Common myeloid progenitor, CD34-positive (primary cell): ENCODE data around the gene SLX4IP.

Experiments
- CTCF ChIA-PET: fragments of 350-600 bp; sonication (Branson Sonifier 250); formaldehyde crosslinking; loops from one replicate; lab custom pipeline; 2021; ENCODE audit warnings: antibody characterized with exemption; lab: Charles Lee
- POLR2A ChIA-PET: fragments of 350-600 bp; sonication (Branson Sonifier 250); formaldehyde crosslinking; loops from one replicate; lab custom pipeline; 2021; ENCODE audit warnings: antibody characterized with exemption; lab: Charles Lee
- DNase-seq, 3 donors: peaks; one replicate each; pipeline versions ENCODE4 v3.0.0 to v3.0.0-alpha.2; 2013
- H3K27ac ChIP-seq, 2 experiments: 1 replicate in 1 of 2; 2 replicates in 1 of 2; pipeline ENCODE4 v1.7.0; 2013; ENCODE audit warnings: inconsistent platforms in 2 of 2, low read length in 2 of 2, mild to moderate bottlenecking in 2 of 2, low read depth in 1 of 2, moderate library complexity in 1 of 2; ENCODE audit not compliant: severe bottlenecking in 2 of 2, insufficient read depth in 1 of 2, poor library complexity in 1 of 2
- H3K27me3 ChIP-seq, 5 experiments: replicated peaks in 2 of 5; 1 replicate in 3 of 5; 2 replicates in 2 of 5; pipeline versions ENCODE4 v1.6.1 to v1.7.0; 2013; ENCODE audit warnings: low read length in 4 of 5, mild to moderate bottlenecking in 2 of 5, moderate library complexity in 2 of 5, inconsistent platforms in 1 of 5; ENCODE audit not compliant: insufficient read depth in 5 of 5, control insufficient read depth in 4 of 5
- H3K36me3 ChIP-seq, 4 experiments: 1 replicate in 2 of 4; 2 replicates in 2 of 4; pipeline versions ENCODE4 v1.6.1 to v1.7.0; 2013; ENCODE audit warnings: low read length in 3 of 4, control low read depth in 1 of 4, mild to moderate bottlenecking in 1 of 4; ENCODE audit not compliant: control insufficient read depth in 4 of 4, insufficient read depth in 4 of 4
- H3K4me1 ChIP-seq, 4 experiments: 1 replicate in 3 of 4; 2 replicates in 1 of 4; pipeline versions ENCODE4 v1.6.1 to v1.7.1; 2013; ENCODE audit warnings: low read length in 3 of 4, mild to moderate bottlenecking in 3 of 4, control low read depth in 1 of 4, inconsistent platforms in 1 of 4, moderate library complexity in 1 of 4; ENCODE audit not compliant: control insufficient read depth in 4 of 4, insufficient read depth in 4 of 4; ENCODE audit errors: control extremely low read depth in 1 of 4
- H3K4me3 ChIP-seq, 7 experiments: 1 replicate in 4 of 7; 2 replicates in 3 of 7; pipeline versions ENCODE4 v1.5.1 to v1.7.0; 2013; ENCODE audit warnings: mild to moderate bottlenecking in 7 of 7, low read length in 6 of 7, moderate library complexity in 6 of 7, inconsistent platforms in 2 of 7, low read depth in 2 of 7, control low read depth in 1 of 7; ENCODE audit not compliant: insufficient read depth in 4 of 7, control insufficient read depth in 1 of 7; ENCODE audit errors: extremely low read depth in 1 of 7
- H3K9me3 ChIP-seq, 5 experiments: 1 replicate in 4 of 5; 2 replicates in 1 of 5; pipeline versions ENCODE4 v1.6.1 to v1.7.1; 2013; ENCODE audit warnings: low read length in 4 of 5, mild to moderate bottlenecking in 2 of 5, inconsistent platforms in 1 of 5, low read depth in 1 of 5, moderate library complexity in 1 of 5; ENCODE audit not compliant: control insufficient read depth in 4 of 5, insufficient read depth in 2 of 5; ENCODE audit errors: control extremely low read depth in 1 of 5
- WGBS: methylation state at CpG from one replicate; pipeline ENCODE4 v1.1.5; 2013; ENCODE audit not compliant: insufficient coverage; 5-methylcytosine and 5-hydroxymethylcytosine counted together

SLX4IP gene

DNA sequence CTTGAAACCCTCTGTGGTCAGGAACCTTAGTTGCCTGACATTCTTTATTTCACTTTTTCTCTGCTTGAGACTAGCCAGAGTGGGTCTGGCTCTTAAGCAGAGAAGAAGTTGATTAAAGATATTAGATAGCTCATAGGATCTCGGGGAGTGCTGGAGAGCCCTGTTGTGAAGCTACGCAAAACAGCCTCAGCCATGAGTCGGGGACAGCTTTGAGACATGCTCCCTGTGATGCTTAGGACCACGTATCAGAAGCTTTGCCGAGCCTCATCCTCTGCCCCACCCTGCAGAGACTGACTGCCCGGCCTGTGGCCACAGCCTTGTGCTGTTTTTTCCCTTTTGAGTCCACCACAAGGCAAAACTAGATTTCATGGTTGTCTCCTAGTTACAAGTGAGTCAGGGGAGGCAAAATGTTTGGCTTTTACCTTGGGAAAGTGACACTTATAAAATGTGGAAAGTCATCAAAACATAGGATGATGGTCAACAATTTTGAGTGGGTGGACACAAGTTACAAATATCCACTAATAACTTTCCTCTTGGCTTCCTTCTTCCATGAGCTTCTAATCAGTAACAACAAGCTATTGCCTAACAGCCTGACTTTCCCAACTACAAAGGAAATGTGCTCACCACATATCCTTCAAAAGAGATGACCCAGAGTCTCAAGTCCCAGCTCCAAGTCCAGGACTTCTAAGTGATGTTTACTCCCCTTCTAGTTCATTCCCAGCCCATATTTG lies 130.3 kb downstream of the SLX4IP start:
- no peak overlapping the region for H3K4me3 ChIP-seq
- H3K36me3 ChIP-seq: peaks cover 0 to 15% (median 12%) of the 10 kb centered on the region in 4 experiments
- peaks cover 0 to 20% (median 2%) of the 10 kb centered on the region in 4 experiments for H3K4me1 ChIP-seq
- peaks cover 0 to 7% (median 0%) of the 10 kb centered on the region in 5 experiments for H3K9me3 ChIP-seq
- no peak overlapping the region for H3K27ac ChIP-seq
- no peak for DNase-seq
- H3K27me3 ChIP-seq: no peaks in the 10 kb centered on the region
- WGBS: 98% methylated on average over 5 of the region's 6 CpGs
- POLR2A ChIA-PET: no interaction called here
- CTCF ChIA-PET: interaction anchor here (0.9 kb wide), 1 partner anchor 14 kb away, joined by 3 read pairs; no protein-coding TSS in a partner anchor

DNA sequence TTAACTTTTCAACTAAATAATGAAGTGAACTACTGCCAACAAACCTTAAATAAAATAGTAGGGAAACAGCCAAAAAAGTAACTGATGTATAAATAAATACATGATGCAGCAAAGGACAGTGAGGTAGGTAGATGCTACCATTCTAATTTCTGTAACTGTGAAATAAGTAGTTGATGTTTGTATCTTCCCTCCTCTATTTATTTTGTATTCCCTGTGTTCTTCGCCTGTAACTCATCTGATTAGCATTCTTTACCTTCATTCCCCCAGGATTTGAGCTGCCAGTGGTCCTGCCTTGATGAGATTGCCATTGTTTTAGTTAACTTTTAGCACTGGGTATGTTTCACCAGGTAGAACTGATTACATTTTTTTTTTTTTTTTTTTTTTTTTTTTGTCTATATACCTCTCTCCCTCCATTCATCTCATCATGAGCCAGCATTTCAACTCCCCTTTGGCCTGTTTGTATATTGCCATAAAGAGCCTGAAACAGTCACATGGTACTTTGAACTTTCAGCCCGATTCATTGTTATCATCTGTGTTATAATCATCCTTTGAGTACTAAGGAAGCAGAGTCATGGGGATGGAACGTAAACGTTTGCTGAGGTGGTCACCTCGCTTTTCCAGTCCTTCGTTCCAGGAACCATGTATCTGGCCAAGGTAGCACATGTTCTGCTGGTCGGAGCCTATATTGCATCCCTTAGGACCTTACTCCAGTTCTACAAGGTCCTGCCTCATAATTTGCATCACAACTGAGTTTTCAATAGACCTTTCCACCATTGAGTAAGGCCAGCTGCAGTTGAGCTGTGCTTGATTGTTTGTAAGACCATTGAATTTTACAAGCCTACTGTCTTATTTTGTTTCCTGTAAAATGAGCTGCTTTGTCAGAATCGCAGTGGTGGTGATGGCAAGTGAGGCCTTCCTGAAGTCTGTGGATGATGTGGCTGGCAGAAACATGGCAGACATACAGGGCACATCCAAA lies 131.1 kb downstream of the SLX4IP start:
- H3K27me3 ChIP-seq: no peaks in the 10 kb centered on the region
- H3K4me1 ChIP-seq: peaks cover 0 to 20% (median 2%) of the 10 kb centered on the region in 4 experiments
- CTCF ChIA-PET: interaction anchor here (0.9 to 1.4 kb wide), 3 partner anchors 9 to 15 kb away, joined by 3 to 5 read pairs (median 3); no protein-coding TSS in a partner anchor
- no peak for DNase-seq
- WGBS: 97% methylated on average over 7 of the region's 8 CpGs
- POLR2A ChIA-PET: no interaction called here
- peaks cover 0 to 15% (median 12%) of the 10 kb centered on the region in 4 experiments for H3K36me3 ChIP-seq
- H3K4me3 ChIP-seq: no peak overlapping the region
- peaks cover 0 to 7% (median 0%) of the 10 kb centered on the region in 5 experiments for H3K9me3 ChIP-seq
- H3K27ac ChIP-seq: no peak overlapping the region

DNA sequence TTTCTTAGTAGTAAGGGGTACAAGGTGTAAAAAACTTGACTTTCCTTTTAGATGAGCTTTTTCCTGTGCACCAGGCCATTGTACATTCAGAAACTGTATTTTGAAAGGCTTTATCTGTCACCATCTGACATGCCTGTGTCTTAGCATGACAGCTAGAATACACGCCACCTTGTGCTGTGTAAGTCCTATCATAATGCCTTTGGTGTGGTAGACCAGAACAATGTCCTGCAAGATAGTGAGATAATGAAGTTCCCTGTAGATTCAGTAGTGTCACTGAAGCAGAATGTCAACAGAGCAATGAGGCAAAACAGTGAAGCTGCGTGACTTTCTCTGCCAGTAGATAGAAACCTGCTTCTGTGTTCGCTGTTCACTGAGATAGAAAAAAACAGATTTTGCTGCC lies 132.9 kb downstream of the SLX4IP start:
- H3K4me3 ChIP-seq: no peak overlapping the region
- no peak for DNase-seq
- no peaks in the 10 kb centered on the region for H3K27me3 ChIP-seq
- WGBS: 98% methylated on average over 3 of the region's 3 CpGs
- ChIA-PET POLR2A (no interaction called here), CTCF (interaction anchor here (0.8 kb wide), 1 partner anchor 15 kb away, joined by 3 read pairs; no protein-coding TSS in a partner anchor)
- H3K9me3 ChIP-seq: no peaks in the 10 kb centered on the region
- peaks cover 0 to 26% (median 2%) of the 10 kb centered on the region in 4 experiments for H3K4me1 ChIP-seq
- H3K36me3 ChIP-seq: peaks cover 0 to 15% (median 7%) of the 10 kb centered on the region in 4 experiments
- H3K27ac ChIP-seq: no peak overlapping the region

DNA sequence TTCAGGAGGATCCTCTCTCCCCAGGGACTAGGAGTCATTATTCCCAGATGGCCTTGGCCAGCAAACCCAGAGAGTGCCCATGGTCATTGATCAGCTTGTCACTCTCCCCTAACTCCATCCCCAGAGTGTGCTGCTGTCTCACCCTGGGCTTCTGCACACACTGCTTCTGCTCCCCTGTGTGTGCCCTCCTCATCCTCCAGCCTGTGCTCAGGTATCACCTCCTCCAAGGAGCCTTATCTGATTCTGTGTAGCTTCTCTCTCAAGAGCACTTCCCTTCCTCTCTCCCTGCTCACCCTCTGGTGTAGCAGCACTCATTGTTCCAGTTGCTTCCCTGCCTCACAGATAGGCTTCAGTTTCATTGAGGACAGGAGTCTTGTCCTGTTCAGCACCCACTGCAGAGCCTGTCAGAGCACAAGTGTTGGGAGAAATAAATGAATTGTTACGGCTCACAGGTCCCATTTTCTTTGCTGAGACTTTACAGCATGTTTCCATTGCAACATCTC lies 136.3 kb downstream of the SLX4IP start:
- Histone ChIP-seq H3K4me3 (no peak overlapping the region), H3K9me3 (no peaks in the 10 kb centered on the region), H3K36me3 (peaks cover 0 to 17% (median 6%) of the 10 kb centered on the region in 4 experiments), H3K4me1 (peaks cover 0 to 9% (median 0%) of the 10 kb centered on the region in 4 experiments), H3K27me3 (no peaks in the 10 kb centered on the region), H3K27ac (no peak overlapping the region)
- DNase-seq: no peak
- ChIA-PET CTCF (interaction anchor here (0.8 kb wide), 1 partner anchor 74 kb away, joined by 3 read pairs; no protein-coding TSS in a partner anchor), POLR2A (no interaction called here)
- no CpG with 5 or more reads among the region's 1 CpG for WGBS

DNA sequence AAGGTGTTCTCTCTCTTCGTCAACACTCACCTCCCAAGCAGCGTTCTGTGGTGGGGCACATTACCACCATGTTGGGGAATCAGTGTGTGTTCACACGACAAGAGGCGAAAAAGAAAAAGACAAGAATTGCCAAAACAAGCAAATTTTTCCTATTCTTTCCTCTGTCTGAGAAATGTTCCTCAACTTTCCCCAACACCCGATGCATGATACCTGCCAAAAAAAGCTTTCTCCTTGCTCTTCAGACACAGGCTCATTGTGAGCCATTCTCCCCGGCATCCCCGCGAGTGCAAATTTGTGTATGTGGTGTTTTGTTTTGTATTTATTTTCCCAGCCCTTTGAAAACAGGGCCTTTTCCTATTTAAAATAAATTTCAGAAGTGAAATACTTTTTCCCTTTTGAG lies 137.7 kb downstream of the SLX4IP start:
- DNase-seq: no peak
- no peaks in the 10 kb centered on the region for H3K9me3 ChIP-seq
- POLR2A ChIA-PET: interaction anchor here (0.6 kb wide), 1 partner anchor 668 kb away, joined by 3 read pairs; no protein-coding TSS in a partner anchor
- H3K36me3 ChIP-seq: peaks cover 0 to 11% (median 0%) of the 10 kb centered on the region in 4 experiments
- WGBS: 93% methylated on average over 3 of the region's 8 CpGs
- no peak overlapping the region for H3K27ac ChIP-seq
- H3K4me1 ChIP-seq: peaks cover 0 to 9% (median 0%) of the 10 kb centered on the region in 4 experiments
- no peaks in the 10 kb centered on the region for H3K27me3 ChIP-seq
- CTCF ChIA-PET: no interaction called here
- H3K4me3 ChIP-seq: no peak overlapping the region

GRCh38 chr20:10573273-10573950 lies 138.3 kb downstream of the SLX4IP start:
- POLR2A ChIA-PET: interaction anchor here (0.5 kb wide), 1 partner anchor 104 kb away, joined by 4 read pairs; no protein-coding TSS in a partner anchor
- peaks cover 0 to 9% (median 0%) of the 10 kb centered on the region in 4 experiments for H3K4me1 ChIP-seq
- CTCF ChIA-PET: no interaction called here
- no peak overlapping the region for H3K27ac ChIP-seq
- H3K4me3 ChIP-seq: no peak overlapping the region
- peaks cover 0 to 11% (median 0%) of the 10 kb centered on the region in 4 experiments for H3K36me3 ChIP-seq
- no peak for DNase-seq
- H3K9me3 ChIP-seq: no peaks in the 10 kb centered on the region
- WGBS: 100% methylated on average over 1 of the region's 2 CpGs
- H3K27me3 ChIP-seq: no peaks in the 10 kb centered on the region
